SIG-M5 (cell line): ENCODE measurements around the gene SIK2.

ENCODE experiments used
- DNase-seq: peaks from one replicate; lab custom pipeline; 2025; lab: John Stamatoyannopoulos, UW

Gene SIK2

DNA sequence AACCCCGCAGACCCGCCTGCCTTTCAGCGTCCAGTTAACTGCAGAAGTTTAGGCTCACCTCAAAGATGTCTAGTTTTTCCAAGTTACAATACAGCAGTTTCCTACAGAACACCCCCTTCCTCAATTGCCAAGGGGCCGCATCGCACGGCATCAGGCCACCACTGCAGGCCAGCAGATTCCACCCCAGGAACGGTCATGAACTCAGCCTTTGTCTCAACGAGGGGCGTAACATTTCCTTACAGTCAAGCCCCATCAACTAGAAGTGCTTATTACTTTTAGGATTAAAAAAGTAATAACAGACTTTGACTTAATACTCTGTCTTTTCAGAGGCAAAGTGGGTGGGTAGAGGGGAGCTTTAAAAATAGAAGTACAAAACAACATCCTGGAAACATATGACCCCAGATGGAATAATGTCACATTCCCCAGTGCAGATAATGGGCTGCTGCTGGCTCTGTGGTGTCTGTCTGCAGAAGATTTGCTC lies 127.6 kb downstream of the SIK2 start:
- DNase-seq, result no peak

GRCh38 chr11:111730871-111731591 lies 128.8 kb downstream of the SIK2 start:
- DNase-seq, result no peak

GRCh38 chr11:111731821-111732220 lies 129.6 kb downstream of the SIK2 start:
- DNase-seq, result no peak

DNA sequence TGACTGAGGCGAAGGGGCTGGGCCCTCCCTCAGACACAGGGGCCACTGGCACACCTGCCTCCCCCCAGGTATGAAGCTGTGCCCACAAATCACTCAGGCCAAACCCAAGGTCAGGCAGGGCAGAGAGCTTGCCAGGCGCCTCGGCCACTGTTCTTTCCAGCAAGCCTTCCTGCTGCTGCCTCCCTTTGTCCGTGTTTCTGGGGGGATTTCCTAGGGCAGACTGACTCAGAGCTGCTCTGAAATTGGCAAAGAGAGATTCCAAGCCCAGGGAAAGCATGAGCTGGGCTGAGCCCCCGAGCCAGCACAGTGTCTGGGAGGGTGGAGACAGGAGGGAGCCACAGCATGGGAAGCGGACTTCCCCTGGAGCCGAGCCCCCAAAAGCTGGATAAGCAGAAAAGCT lies 130.8 kb downstream of the SIK2 start:
- no peak for DNase-seq

DNA sequence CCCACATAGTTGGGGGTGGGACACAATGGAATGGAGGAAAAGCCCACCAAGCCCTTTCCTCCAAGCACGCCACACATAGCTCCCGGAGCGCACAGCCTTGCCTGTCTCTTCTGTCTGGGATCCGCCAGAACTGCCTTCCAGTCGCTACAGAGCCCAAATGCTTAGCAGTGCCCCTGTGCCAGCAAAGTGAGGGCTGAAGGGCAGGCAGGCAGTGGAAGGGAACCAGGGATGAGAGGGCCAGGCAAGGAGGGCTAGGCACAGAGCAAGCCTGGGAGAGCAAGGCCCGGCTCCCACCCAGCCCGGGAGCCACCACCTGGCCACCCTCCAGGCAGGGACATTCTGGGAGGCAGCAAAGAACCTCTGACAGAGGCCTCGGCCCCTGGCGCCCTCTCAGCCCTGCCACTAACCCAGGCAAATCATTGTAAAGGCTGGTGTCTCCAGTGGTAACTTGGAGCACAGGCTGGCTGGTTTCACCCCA lies 131.4 kb downstream of the SIK2 start:
- DNase-seq, result no peak

DNA sequence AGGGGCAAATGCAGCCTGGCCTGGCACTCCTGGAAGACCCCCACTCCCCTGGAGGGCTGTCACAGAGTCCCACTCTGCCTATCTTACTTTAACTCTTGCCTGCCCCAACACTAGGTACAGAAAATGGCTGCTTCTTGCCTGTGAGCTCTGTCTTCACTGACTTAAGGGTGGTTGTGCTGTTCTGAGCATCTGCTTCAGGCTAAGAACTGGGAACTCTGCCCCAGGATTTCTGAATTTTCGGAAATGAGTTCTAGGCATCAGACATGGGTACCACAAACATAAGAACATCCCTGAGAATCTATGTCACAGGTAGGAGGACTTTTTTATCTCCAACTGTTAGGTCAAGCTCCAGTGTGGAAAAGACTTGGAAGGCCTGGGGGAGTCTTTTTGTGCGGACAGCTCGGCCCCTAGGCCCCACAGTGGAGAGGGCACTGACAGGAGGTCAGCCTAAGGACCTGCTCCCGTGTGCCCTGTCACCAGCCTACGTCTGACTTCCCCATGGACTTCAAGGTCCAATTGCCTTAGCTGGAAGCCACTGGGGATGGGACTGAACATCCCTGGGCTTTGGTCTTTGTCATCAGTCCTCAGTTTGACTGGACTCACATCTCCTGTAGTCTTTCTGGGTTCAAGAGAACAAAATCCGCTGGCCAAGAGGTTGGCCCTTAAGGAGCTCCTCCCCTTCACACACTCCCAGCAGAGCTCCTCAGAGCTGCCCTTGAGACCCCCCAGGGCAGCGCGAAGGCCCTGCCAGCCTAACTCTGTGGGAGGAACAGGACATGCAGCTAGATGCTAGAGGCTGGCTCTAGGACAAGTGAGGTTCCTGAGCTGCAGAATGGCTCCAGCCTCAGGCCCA lies 132.1 kb downstream of the SIK2 start:
- DNase-seq, result no peak

DNA sequence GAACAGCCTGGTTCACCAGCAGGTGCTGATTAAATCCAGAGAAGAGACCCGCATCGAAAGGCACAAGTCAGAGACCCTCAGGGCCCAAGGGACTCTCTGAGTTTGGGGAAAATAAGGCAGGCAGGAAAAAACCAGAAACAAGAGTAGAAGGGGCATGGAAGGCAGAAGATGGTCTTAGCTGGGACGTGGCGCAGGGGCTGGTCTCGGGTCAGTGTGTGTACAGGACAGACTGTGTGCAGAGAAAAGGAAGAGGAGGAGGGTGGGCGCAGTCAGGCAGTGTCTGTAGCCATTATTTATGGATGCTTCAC lies 132.7 kb downstream of the SIK2 start:
- no peak for DNase-seq

DNA sequence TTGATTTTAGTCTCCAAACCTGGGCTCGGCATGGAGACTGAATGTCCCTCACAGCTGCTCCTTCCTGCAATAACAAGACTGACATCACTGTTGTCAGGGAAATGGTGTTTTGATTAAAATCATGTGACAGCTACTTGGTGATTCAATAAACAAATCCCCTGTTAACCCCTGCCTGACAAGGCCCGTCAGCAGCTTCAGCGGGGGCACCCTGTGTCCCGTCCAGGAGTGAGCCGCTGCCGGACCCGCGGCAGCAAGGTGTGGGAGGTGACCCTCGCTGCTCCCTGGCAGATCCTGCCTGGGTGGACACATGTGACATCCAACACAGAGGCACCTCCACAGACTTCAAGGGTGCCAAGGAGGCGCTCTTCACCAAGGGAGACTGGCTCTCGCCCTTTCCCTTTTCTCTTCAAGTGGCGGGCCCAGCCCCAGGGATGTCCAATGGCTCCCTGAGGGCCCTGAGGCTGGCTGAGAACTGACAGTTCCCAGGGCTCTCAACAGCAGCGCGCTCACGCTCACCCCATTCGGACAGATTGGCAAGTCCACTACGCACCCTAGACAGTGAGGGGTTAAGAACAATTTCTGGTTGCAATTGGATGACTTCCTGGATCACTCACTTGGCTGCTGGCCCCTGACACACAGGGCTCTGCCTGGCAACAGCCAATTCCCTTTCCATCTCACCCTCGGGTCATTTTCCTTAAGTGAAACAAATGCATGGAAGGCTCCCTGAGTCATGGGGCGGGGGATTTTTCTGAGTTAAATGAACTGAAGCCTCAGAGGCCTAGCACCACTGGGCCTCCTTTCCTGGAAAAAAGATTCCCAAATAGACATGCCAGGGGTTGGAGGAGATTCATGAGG lies 133.2 kb downstream of the SIK2 start:
- DNase-seq, result no peak

- DNase-seq, result no peak
These were observed 133.9 kb downstream of the SIK2 start for GRCh38 chr11:111736181-111736590.

- DNase-seq, result no peak
These were observed 134.6 kb downstream of the SIK2 start for GRCh38 chr11:111736621-111737443.

DNA sequence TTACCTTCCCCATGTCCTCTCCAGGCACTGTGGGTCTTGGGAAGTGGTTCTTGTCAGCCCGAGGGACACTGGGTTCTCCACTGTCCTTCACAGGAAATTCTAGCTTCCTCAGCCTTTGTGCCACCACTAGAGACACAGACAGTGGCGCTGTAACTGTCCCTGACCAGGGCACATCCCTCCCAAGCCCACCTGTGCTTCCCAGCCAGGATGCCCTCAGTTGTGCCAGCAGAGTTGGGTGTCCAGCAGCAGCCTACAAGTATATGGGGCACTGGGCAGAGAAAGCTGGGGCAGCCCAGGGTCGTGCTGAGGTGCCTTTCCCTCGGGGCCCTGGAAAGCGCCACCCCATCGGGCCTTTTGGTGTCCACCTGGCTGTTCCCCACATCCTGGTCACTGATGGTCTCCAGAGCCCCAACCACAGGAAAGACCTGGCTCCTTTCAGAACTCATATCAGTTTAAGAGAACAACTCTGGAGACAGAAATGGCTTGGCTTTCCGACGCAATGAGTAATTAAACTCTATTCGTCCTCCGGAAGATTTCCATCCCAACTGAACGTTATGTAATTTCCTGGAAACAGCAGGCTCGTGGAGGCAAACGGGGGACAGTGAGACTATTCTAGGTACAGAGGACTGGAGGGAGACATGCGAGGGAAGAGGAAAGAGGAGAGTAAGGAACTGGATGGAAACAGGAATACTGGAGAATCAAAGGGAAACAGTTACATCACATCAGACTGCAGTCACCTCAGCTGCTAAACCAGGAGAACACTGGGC lies 135.4 kb downstream of the SIK2 start:
- no peak for DNase-seq

DNA sequence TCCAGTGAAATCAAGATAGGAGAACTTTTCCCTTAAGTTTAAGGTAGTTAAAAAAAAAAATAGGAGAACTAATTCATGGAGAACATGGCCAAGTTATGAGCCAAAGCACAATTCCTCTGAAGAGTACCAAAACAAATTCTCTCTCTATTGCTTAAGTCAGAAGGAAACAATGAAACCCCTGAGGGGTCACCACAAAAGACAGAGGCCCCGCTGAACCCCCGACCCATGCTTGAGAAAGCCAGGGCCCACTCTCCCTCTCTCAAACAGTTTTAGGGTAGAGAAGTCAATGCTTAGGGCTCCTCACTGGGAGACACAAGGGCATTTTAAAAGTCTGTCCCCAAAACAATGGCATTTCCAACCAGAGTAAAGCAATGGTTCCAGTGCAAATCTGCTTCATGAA lies 137.1 kb downstream of the SIK2 start:
- no peak for DNase-seq

DNA sequence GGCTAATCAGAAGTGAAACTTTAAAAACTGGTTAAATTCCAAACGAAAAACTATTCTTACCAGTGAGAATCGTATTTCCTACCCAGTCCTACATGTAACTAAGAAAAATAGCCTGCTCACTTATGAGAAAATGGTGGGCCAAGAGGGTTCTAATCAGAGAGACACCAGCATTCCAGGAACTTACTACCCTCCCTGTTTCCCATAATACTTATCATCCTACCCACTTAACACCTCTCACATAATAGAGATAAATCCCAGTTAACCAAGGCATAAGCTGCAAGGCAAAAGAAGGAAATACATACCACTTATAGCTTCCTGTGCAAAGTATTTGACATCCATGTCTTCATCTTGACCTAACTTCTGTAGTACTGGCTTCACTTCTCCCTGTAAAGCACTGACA lies 139.5 kb downstream of the SIK2 start:
- DNase-seq, result no peak

DNA sequence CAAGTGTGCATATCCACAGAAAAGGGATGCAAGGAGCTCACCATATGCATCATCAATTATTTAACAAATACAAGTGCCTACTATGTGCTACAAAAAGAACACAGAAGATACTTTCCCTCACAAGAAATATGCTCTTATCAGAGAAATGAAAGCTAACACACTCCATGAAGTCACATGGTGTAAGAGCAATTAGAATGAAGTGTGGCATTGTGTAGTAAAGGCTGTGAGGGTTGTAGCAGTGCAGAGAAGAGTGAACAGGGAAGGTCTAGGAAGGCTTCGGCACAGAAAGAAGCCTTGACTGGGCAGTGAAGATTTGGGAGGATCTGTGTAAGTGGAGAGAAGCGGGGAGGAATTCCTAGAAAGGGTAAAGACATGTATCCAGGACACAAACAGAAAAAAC lies 141.5 kb downstream of the SIK2 start:
- no peak for DNase-seq

DNA sequence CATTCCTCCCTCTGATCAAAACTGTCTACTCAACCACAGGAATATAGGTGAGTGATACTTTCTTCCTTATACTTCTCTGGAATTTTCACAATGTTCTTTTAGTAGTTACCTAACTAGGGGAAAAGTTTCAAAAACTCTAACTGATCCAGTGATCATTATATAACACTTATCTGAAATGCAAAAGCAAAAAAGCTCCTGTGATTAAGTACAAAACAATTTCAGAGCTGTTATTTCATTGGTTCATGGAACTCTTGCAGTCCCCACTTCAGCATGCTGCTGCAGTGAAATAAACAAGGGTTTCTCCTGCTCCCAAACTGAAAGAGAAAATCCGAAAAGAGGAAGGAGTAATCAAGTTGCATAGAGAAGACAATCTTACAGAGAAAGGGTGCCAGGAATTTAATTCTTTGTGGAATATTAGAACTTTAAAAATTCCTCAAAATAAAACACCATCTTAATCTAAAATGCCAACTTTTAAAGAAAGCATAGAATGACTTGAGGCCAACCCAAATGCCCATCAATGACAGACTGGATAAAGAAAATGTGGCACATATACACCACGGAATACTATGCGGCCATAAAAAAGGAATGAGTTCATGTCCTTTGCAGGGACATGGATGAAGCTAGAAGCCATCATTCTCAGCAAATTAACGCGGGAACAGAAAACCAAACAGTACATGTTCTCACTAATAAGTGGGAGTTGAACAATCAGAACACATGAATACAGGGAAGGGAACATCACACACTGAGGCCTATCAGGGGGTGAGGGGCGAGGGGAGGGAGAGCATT lies 143.7 kb downstream of the SIK2 start:
- no peak for DNase-seq

- DNase-seq, result no peak
These were observed 146.0 kb downstream of the SIK2 start for GRCh38 chr11:111748035-111748804.

GRCh38 chr11:111749646-111750045 lies 147.4 kb downstream of the SIK2 start:
- DNase-seq, result no peak

- DNase-seq, result no peak
These were observed 153.8 kb downstream of the SIK2 start for GRCh38 chr11:111756097-111756496.

GRCh38 chr11:111759376-111759775 lies 157.1 kb downstream of the SIK2 start:
- DNase-seq, result no peak
